H9 (cell line): ENCODE measurements around the gene PMEL. TPM values are rescaled to one million over a fixed set of nuclear protein-coding genes. Genes with fewer than 3 reads are reported as not detected.

Experiments used
- DNase-seq: peaks from one replicate; pipeline ENCODE4 v3.0.0-alpha.2; 2017
- H2AFZ ChIP-seq: one replicate; pipeline ENCODE4 v1.6.1; 2013; ENCODE audit warnings: mild to moderate bottlenecking, low read length, control low read depth, moderate library complexity
- H2AK5ac ChIP-seq: 2 replicates; pipeline ENCODE4 v1.6.1; 2013; ENCODE audit warnings: low read length, control low read depth, mixed read lengths; ENCODE audit not compliant: insufficient read length
- H2BK120ac ChIP-seq: one replicate; pipeline ENCODE4 v1.6.1; 2013; ENCODE audit warnings: low read depth, mild to moderate bottlenecking, low read length, control low read depth, inconsistent platforms; ENCODE audit not compliant: poor library complexity, severe bottlenecking
- H2BK12ac ChIP-seq: 2 replicates; pipeline ENCODE4 v1.6.1; 2013; ENCODE audit warnings: low read length, control low read depth, mixed read lengths, low read depth; ENCODE audit not compliant: insufficient read length
- H2BK15ac ChIP-seq: 2 replicates; pipeline ENCODE4 v1.6.1; 2013; ENCODE audit warnings: low read depth, low read length, control low read depth
- H2BK20ac ChIP-seq: one replicate; pipeline ENCODE4 v1.6.1; 2013; ENCODE audit warnings: low read depth, mild to moderate bottlenecking, low read length, control low read depth, inconsistent platforms; ENCODE audit not compliant: poor library complexity, severe bottlenecking
- H2BK5ac ChIP-seq: 2 replicates; pipeline ENCODE4 v1.6.1; 2013; ENCODE audit warnings: low read length, control low read depth, mixed read lengths; ENCODE audit not compliant: insufficient read length
- H3K14ac ChIP-seq: 2 replicates; pipeline ENCODE4 v1.6.1; 2013; ENCODE audit warnings: low read length, control low read depth; ENCODE audit not compliant: insufficient read depth
- H3K18ac ChIP-seq: 2 replicates; pipeline ENCODE4 v1.6.1; 2013; ENCODE audit warnings: low read depth, mild to moderate bottlenecking, mixed read lengths, low read length, control low read depth; ENCODE audit not compliant: insufficient read length
- H3K23ac ChIP-seq: 2 replicates; pipeline ENCODE4 v1.6.1; 2013; ENCODE audit warnings: low read length, control low read depth, mixed read lengths, low read depth; ENCODE audit not compliant: insufficient read length
- H3K23me2 ChIP-seq: 2 replicates; pipeline ENCODE4 v1.6.1; 2013; ENCODE audit warnings: low read depth, mild to moderate bottlenecking, mixed read lengths, low read length, control low read depth; ENCODE audit not compliant: insufficient read length, poor library complexity, severe bottlenecking
- H3K27ac ChIP-seq: 2 replicates; pipeline ENCODE4 v1.5.1; 2013; ENCODE audit warnings: low read length, control low read depth, mixed read lengths, low read depth; ENCODE audit not compliant: insufficient read length
- H3K27me3 ChIP-seq: 2 replicates; pipeline ENCODE4 v1.6.1; 2013; ENCODE audit warnings: low read length, control low read depth, inconsistent platforms; ENCODE audit not compliant: insufficient read depth
- H3K4ac ChIP-seq: 2 replicates; pipeline ENCODE4 v1.6.1; 2013; ENCODE audit warnings: low read depth, mild to moderate bottlenecking, control low read depth, inconsistent platforms, low read length, moderate library complexity
- H3K4me1 ChIP-seq: 2 replicates; pipeline ENCODE4 v1.6.1; 2013; ENCODE audit warnings: low read length, control low read depth, inconsistent platforms; ENCODE audit not compliant: insufficient read depth
- H3K4me2 ChIP-seq: 2 replicates; pipeline ENCODE4 v1.6.1; 2013; ENCODE audit warnings: low read length, control low read depth, mixed read lengths; ENCODE audit not compliant: insufficient read length, insufficient read depth
- H3K56ac ChIP-seq: 2 replicates; pipeline ENCODE4 v1.6.1; 2013; ENCODE audit warnings: low read depth, mild to moderate bottlenecking, mixed read lengths, low read length, control low read depth; ENCODE audit not compliant: insufficient read length
- H3K79me1 ChIP-seq: 2 replicates; pipeline ENCODE4 v1.6.1; 2013; ENCODE audit warnings: low read depth, mild to moderate bottlenecking, moderate library complexity, low read length, control low read depth, inconsistent platforms; ENCODE audit not compliant: insufficient read depth, poor library complexity, severe bottlenecking
- H3K79me2 ChIP-seq: 2 replicates; pipeline ENCODE4 v1.6.1; 2013; ENCODE audit warnings: low read length, control low read depth, inconsistent platforms; ENCODE audit not compliant: insufficient read depth
- H3K9ac ChIP-seq: 2 replicates; pipeline ENCODE4 v1.6.1; 2013; ENCODE audit warnings: low read length, control low read depth, mixed read lengths; ENCODE audit not compliant: insufficient read length; ENCODE audit errors: extremely low read depth
- H3K9me3 ChIP-seq: one replicate; pipeline ENCODE4 v1.6.1; 2013; ENCODE audit warnings: low read depth, low read length, inconsistent platforms; ENCODE audit not compliant: control insufficient read depth
- H3T11ph ChIP-seq: one replicate; pipeline ENCODE4 v1.6.1; 2013; ENCODE audit warnings: mild to moderate bottlenecking, low read length, control low read depth, inconsistent platforms
- H4K20me1 ChIP-seq: one replicate; pipeline ENCODE4 v1.6.1; 2013; ENCODE audit not compliant: control insufficient read depth, insufficient read length, insufficient read depth
- H4K5ac ChIP-seq: 2 replicates; pipeline ENCODE4 v1.6.1; 2013; ENCODE audit warnings: low read depth, mild to moderate bottlenecking, mixed read lengths, low read length, control low read depth; ENCODE audit not compliant: insufficient read length
- H4K8ac ChIP-seq: replicated peaks from 2 replicates; pipeline ENCODE4 v1.6.1; 2013; ENCODE audit warnings: low read length, control low read depth, mixed read lengths, low read depth; ENCODE audit not compliant: insufficient read length
- H4K91ac ChIP-seq: 2 replicates; pipeline ENCODE4 v1.6.1; 2013; ENCODE audit warnings: low read depth, mild to moderate bottlenecking, moderate library complexity, mixed read lengths, low read length, control low read depth; ENCODE audit not compliant: insufficient read length
- H3K27ac Mint-ChIP-seq, 3 experiments: 2 replicates in 2 of 3; 3 replicates in 1 of 3; pipeline ENCODE4 v1.8.0; 2020 to 2021; ENCODE audit warnings: mixed read lengths in 3 of 3, mild to moderate bottlenecking in 1 of 3, moderate library complexity in 1 of 3
- H3K27me3 Mint-ChIP-seq: 2 replicates; pipeline ENCODE4 v1.8.0; 2021; ENCODE audit warnings: low read depth, mild to moderate bottlenecking, moderate library complexity, mixed read lengths
- H3K36me3 Mint-ChIP-seq, 3 experiments: 2 replicates in 2 of 3; 3 replicates in 1 of 3; pipeline ENCODE4 v1.8.0; 2020 to 2021; ENCODE audit warnings: low read depth in 3 of 3, mixed read lengths in 3 of 3; ENCODE audit not compliant: insufficient read depth in 1 of 3
- H3K4me1 Mint-ChIP-seq, 2 experiments: 2 replicates each; pipeline ENCODE4 v1.8.0; 2020; ENCODE audit warnings: mixed read lengths in 2 of 2
- H3K4me3 Mint-ChIP-seq, 2 experiments: 2 replicates in 1 of 2; 3 replicates in 1 of 2; pipeline ENCODE4 v1.8.0; 2020 to 2021; ENCODE audit warnings: mild to moderate bottlenecking in 2 of 2, mixed read lengths in 2 of 2, moderate library complexity in 1 of 2
- H3K9me3 Mint-ChIP-seq, 2 experiments: 2 replicates in 1 of 2; 3 replicates in 1 of 2; pipeline ENCODE4 v1.8.0; 2020; ENCODE audit warnings: mild to moderate bottlenecking in 2 of 2, mixed read lengths in 2 of 2, moderate library complexity in 1 of 2
- CTCF ChIP-seq: fragments of 200-600 bp; sonication (generic); conservative IDR thresholded peaks from 3 replicates; pipeline ENCODE4 v1.8.0; 2021; ENCODE audit warnings: antibody characterized with exemption, mild to moderate bottlenecking
- WGBS: extraction: QIAGEN DNeasy Blood & Tissue Kit; methylation state at CpG from one replicate; pipeline ENCODE4 v1.1.7; 2013; ENCODE audit warnings: missing lambda C conversion rate, low lambda C conversion rate, mixed read lengths; ENCODE audit not compliant: insufficient read length; ENCODE audit errors: extremely low coverage; 5-methylcytosine and 5-hydroxymethylcytosine counted together
- total RNA-seq: library from RNA; stranded (reverse); gene quantifications from 2 replicates; pipeline ENCODE4 v1.2.1, GENCODE V29; 2021

PMEL gene
- total RNA-seq, 1 experiment from 2014 or later = 72.6 TPM

GRCh38 chr12:55996715-55997534 is 31.1 kb upstream of the PMEL start, which contains the start of gene SUOX:
Gene SUOX (plus strand): TSS chr12:55997276. CDS start chr12:56002222, 4,946 bp downstream.
- H2BK15ac ChIP-seq = no peak within 1 kb of the TSS
- H3K18ac ChIP-seq = peak within 1 kb of the TSS; percentile 43
- H3K27me3 ChIP-seq = no peaks in the 10 kb centered on the region
- peak within 1 kb of the TSS; percentile 3 for H2AFZ ChIP-seq
- no peak within 1 kb of the TSS for H3K4ac ChIP-seq
- peaks cover 31 to 42% (median 39%) of the 10 kb centered on the region in 3 experiments; a peak in 6 of 7 replicates for H3K36me3 Mint-ChIP-seq
- H2BK120ac ChIP-seq = no peak within 1 kb of the TSS
- peaks cover 6 to 11% of the 10 kb centered on the region in 2 experiments; a peak in 3 of 4 replicates for H3K4me1 Mint-ChIP-seq
- peak within 1 kb of the TSS; percentile 94 for H3K4me2 ChIP-seq
- H4K91ac ChIP-seq = no peak within 1 kb of the TSS
- H2BK5ac ChIP-seq = no peak within 1 kb of the TSS
- H3K79me2 ChIP-seq = no peaks in the 10 kb centered on the region
- no peaks in the 10 kb centered on the region for H3K79me1 ChIP-seq
- no peaks in the 10 kb centered on the region for H3K9me3 ChIP-seq
- H4K5ac ChIP-seq = peak within 1 kb of the TSS; percentile 15
- H3K9me3 Mint-ChIP-seq = no peaks in the 10 kb centered on the region
- H3T11ph ChIP-seq = no peak within 1 kb of the TSS
- no peak within 1 kb of the TSS for H4K8ac ChIP-seq
- no peaks in the 10 kb centered on the region for H3K27me3 Mint-ChIP-seq
- WGBS = no CpG with 5 or more reads among the region's 27 CpGs
- H4K20me1 ChIP-seq = no peaks in the 10 kb centered on the region
- TF ChIP-seq CTCF = no peak
- no peaks in the 10 kb centered on the region for H3K4me1 ChIP-seq
- H3K56ac ChIP-seq = no peak within 1 kb of the TSS
- H3K23ac ChIP-seq = no peak within 1 kb of the TSS
- peak within 1 kb of the TSS; percentile 82 for H3K9ac ChIP-seq
- no peak within 1 kb of the TSS for H3K27ac ChIP-seq
- peak within 1 kb of the TSS; percentile 94 to 98 (median 97) for H3K27ac Mint-ChIP-seq
- H2AK5ac ChIP-seq = no peak within 1 kb of the TSS
- peak within 1 kb of the TSS; percentile 38 for H3K14ac ChIP-seq
- no peak within 1 kb of the TSS for H2BK12ac ChIP-seq
- H2BK20ac ChIP-seq = no peak within 1 kb of the TSS
- H3K23me2 ChIP-seq = peaks cover 8% of the 10 kb centered on the region
- peak within 1 kb of the TSS; percentile 98 to 99 for H3K4me3 Mint-ChIP-seq
- peak; percentile 100 for DNase-seq
